PC-3 (cell line): ENCODE data around the gene MEI1. TPM values are rescaled to one million over a fixed set of nuclear protein-coding genes. Genes with fewer than 3 reads are reported as not detected.

Experiments used
- ATAC-seq: fragments of 200-7000 bp; cut with Tn5 transposase; 2 replicates; pipeline ENCODE4 v1.9.1; 2020; ENCODE audit warnings: mild to moderate bottlenecking, moderate library complexity
- BruUV-seq: library from RNA; stranded (reverse); fragments of 400-500 nt; replicated peaks from 2 replicates; lab custom pipeline; 2021; lab: Mats Ljungman, UMichigan
- CTCF ChIA-PET: fragments of 300-600 bp; sonication (Branson Sonifier 250); formaldehyde crosslinking; loops from one replicate; lab custom pipeline; 2022; ENCODE audit warnings: antibody characterized with exemption; lab: Charles Lee
- POLR2A ChIA-PET: fragments of 300-600 bp; sonication (Branson Sonifier 250); formaldehyde crosslinking; loops from one replicate; lab custom pipeline; 2022; ENCODE audit warnings: antibody characterized with exemption; ENCODE audit not compliant: unreplicated experiment; lab: Charles Lee
- DNase-seq: peaks from one replicate; pipeline ENCODE4 v3.0.0-alpha.2; 2015
- H2AFZ ChIP-seq: fragments of 300-600 bp; sonication (generic); 2 replicates; pipeline ENCODE4 v1.6.0; 2016; ENCODE audit warnings: antibody characterized with exemption, low read length
- H3F3A ChIP-seq: fragments of 300-600 bp; sonication (generic); one replicate; pipeline ENCODE4 v1.6.0; 2017; ENCODE audit warnings: antibody characterized with exemption, low read length, control low read depth, mild to moderate bottlenecking; ENCODE audit not compliant: unreplicated experiment
- H3K27ac ChIP-seq: fragments of 300-600 bp; sonication (generic); 2 replicates; pipeline ENCODE4 v1.5.1; 2016; ENCODE audit warnings: mild to moderate bottlenecking, low read length
- H3K27me3 ChIP-seq: fragments of 300-600 bp; sonication (generic); 2 replicates; pipeline ENCODE4 v1.6.1; 2016; ENCODE audit warnings: low read length, mixed read lengths
- H3K36me3 ChIP-seq: fragments of 300-600 bp; sonication (generic); 2 replicates; pipeline ENCODE4 v1.6.1; 2016; ENCODE audit warnings: low read depth, mixed run types, low read length, mixed read lengths
- H3K4me1 ChIP-seq: fragments of 300-600 bp; sonication (generic); 2 replicates; pipeline ENCODE4 v1.5.1; 2016; ENCODE audit warnings: low read length; ENCODE audit not compliant: insufficient read depth
- H3K4me2 ChIP-seq: fragments of 300-600 bp; sonication (generic); 2 replicates; pipeline ENCODE4 v1.6.0; 2016; ENCODE audit warnings: low read length
- H3K4me3 ChIP-seq: fragments of 300-600 bp; sonication (generic); 2 replicates; pipeline ENCODE4 v1.5.1; 2016; ENCODE audit warnings: mild to moderate bottlenecking, low read length, mixed read lengths
- H3K79me2 ChIP-seq: fragments of 300-600 bp; sonication (generic); 2 replicates; pipeline ENCODE4 v1.6.1; 2017; ENCODE audit warnings: low read length, mixed read lengths
- H3K9ac ChIP-seq: fragments of 300-600 bp; sonication (generic); 2 replicates; pipeline ENCODE4 v1.6.0; 2016; ENCODE audit warnings: mild to moderate bottlenecking, low read length
- H3K9me2 ChIP-seq: fragments of 300-600 bp; sonication (generic); replicated peaks from 2 replicates; pipeline ENCODE4 v1.6.1; 2016; ENCODE audit warnings: mixed run types, low read length, mixed read lengths
- H3K9me3 ChIP-seq: fragments of 300-600 bp; sonication (generic); 2 replicates; pipeline ENCODE4 v1.6.1; 2016; ENCODE audit warnings: low read length, mixed read lengths
- H4K20me1 ChIP-seq: fragments of 300-600 bp; sonication (generic); 2 replicates; pipeline ENCODE4 v1.6.1; 2016; ENCODE audit warnings: low read length, mixed read lengths
- EZH2 ChIP-seq: fragments of 300-600 bp; sonication (generic); IDR thresholded peaks from one replicate; pipeline ENCODE4 v1.6.1; 2017; ENCODE audit warnings: antibody characterized with exemption, mild to moderate bottlenecking, low read length; ENCODE audit not compliant: unreplicated experiment
- EZH2phosphoT487 ChIP-seq: fragments of 300-600 bp; sonication (generic); IDR thresholded peaks from 2 replicates; pipeline ENCODE4 v1.6.1; 2018; ENCODE audit warnings: mild to moderate bottlenecking, antibody characterized with exemption, low read length, borderline replicate concordance
- intact Hi-C: fragments of 100-400 bp; cut with micrococcal nuclease; formaldehyde crosslinking; loops from 2 replicates; pipeline ENCODE4 v1.9.0; 2023
- total RNA-seq: library from RNA; depleted of rRNA; stranded (reverse); fragments of >200 nt; gene quantifications from 2 replicates; pipeline ENCODE4 v1.2.3, GENCODE V29; 2014
- TF ChIP-seq, protein P1 (sequence below): fragments of 300-600 bp; sonication (generic); conservative IDR thresholded peaks from 2 replicates; pipeline ENCODE4 v1.5.1; 2017; ENCODE audit warnings: antibody characterized with exemption, low read depth, mild to moderate bottlenecking, low read length

The MEI1 gene
- total RNA-seq, 1 experiment from 2014 or later = 1.4 TPM

DNA sequence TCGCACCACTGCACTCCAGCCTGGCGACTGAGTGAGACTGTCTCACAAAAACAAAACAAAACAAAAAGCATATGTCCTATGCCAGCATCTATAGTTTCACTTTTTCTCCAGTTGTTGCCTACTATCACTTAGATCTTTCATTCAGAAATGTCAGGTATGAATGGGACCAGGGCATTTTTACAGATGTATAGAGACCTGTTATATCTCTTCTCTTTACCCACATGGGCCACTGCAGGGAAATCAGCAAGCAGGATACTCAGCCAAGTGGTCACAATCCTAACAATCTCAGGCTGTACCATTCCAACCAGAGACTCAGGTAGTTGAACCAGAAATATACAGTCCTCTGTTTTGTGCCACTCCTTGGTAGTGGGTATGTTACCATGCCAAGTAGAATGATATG is 117.6 kb downstream of the MEI1 start:
- BruUV-seq = no TSS peak
- intact Hi-C loops = no loop called here
- Histone ChIP-seq H3K4me2 (no peak overlapping the region), H3K9me3 (no peaks in the 10 kb centered on the region), H3K4me1 (peaks cover under 1% of the 10 kb centered on the region; the same call in 1 of the 2 replicates), H3K36me3 (no peaks in the 10 kb centered on the region; the same call in 1 of the 2 replicates), H3K9ac (no peak overlapping the region), H3K9me2 (no peaks in the 10 kb centered on the region), H3K27me3 (no peaks in the 10 kb centered on the region), H2AFZ (no peak overlapping the region), H3K4me3 (no peak overlapping the region), H3F3A (no peaks in the 10 kb centered on the region), H3K79me2 (no peaks in the 10 kb centered on the region), H3K27ac (no peak overlapping the region), H4K20me1 (no peaks in the 10 kb centered on the region)
- TF ChIP-seq EZH2 = no peak
- TF ChIP-seq, protein P1, sequence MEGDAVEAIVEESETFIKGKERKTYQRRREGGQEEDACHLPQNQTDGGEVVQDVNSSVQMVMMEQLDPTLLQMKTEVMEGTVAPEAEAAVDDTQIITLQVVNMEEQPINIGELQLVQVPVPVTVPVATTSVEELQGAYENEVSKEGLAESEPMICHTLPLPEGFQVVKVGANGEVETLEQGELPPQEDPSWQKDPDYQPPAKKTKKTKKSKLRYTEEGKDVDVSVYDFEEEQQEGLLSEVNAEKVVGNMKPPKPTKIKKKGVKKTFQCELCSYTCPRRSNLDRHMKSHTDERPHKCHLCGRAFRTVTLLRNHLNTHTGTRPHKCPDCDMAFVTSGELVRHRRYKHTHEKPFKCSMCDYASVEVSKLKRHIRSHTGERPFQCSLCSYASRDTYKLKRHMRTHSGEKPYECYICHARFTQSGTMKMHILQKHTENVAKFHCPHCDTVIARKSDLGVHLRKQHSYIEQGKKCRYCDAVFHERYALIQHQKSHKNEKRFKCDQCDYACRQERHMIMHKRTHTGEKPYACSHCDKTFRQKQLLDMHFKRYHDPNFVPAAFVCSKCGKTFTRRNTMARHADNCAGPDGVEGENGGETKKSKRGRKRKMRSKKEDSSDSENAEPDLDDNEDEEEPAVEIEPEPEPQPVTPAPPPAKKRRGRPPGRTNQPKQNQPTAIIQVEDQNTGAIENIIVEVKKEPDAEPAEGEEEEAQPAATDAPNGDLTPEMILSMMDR = no peak
- TF ChIP-seq EZH2phosphoT487 = no peak
- DNase-seq = no peak
- ChIA-PET POLR2A (no interaction called here), CTCF (no interaction called here)
- no peak for ATAC-seq

DNA sequence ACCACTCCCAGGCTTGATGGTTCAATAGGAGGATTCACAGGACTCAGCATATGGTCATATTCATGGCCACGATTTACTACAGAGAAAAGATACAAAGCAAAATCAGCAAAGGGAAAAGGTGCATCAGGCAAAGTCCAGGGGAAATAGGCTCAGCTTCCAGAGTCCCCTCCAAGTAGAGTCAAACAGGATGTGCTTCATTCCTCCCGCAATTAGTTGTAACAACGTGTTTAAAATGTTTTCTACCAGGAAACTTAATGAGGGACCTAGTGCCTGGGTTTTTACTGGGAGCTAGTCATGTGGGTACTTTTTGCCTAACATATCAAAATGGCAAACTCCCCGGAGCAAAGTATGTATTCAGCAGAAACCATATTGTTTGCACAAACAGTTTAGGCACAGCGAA is 118.7 kb downstream of the MEI1 start:
- BruUV-seq = no TSS peak
- Histone ChIP-seq H3K27ac (no peak overlapping the region), H3F3A (no peaks in the 10 kb centered on the region), H3K27me3 (no peaks in the 10 kb centered on the region), H3K36me3 (no peaks in the 10 kb centered on the region; the same call in 1 of the 2 replicates), H2AFZ (no peak overlapping the region), H3K4me3 (no peak overlapping the region), H3K4me2 (no peak overlapping the region), H3K9ac (no peak overlapping the region), H4K20me1 (no peaks in the 10 kb centered on the region), H3K9me3 (no peaks in the 10 kb centered on the region), H3K79me2 (no peaks in the 10 kb centered on the region), H3K9me2 (no peaks in the 10 kb centered on the region), H3K4me1 (peaks cover 12% of the 10 kb centered on the region)
- CTCF ChIA-PET = no interaction called here
- POLR2A ChIA-PET = no interaction called here
- no peak for ATAC-seq
- no peak for DNase-seq
- intact Hi-C loops = no loop called here
- TF ChIP-seq EZH2phosphoT487 = no peak
- TF ChIP-seq, protein P1 = no peak

DNA sequence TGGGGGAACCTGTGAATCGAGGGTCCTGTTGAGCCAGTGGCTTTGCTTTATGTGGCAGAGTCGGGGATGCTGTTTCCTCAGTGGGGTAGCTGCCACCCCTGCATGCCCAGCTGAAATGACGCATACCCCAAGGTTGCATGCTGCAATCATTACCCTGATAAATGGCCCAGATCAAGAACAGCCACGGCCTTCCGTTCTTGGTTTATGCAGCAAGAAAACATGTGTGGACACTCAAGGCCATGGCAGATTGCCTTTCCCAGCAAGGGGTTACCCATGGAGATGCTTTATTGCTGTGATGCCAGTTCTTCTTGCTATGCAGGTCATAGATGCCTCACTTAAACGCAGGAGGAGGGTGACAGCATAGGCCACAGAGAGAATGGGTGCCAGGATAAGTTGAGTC is 119.3 kb downstream of the MEI1 start:
- no TSS peak for BruUV-seq
- no peak for ATAC-seq
- intact Hi-C loops = no loop called here

More for the DNA sequence above, 119.3 kb downstream of the MEI1 start:
- Histone ChIP-seq H3K9me2 (no peaks in the 10 kb centered on the region), H3K79me2 (no peaks in the 10 kb centered on the region), H3K27ac (no peak overlapping the region), H4K20me1 (no peaks in the 10 kb centered on the region), H2AFZ (no peak overlapping the region), H3K4me1 (peaks cover 13% of the 10 kb centered on the region), H3K27me3 (no peaks in the 10 kb centered on the region), H3K4me3 (no peak overlapping the region), H3F3A (no peaks in the 10 kb centered on the region), H3K9ac (no peak overlapping the region), H3K9me3 (no peaks in the 10 kb centered on the region), H3K36me3 (peaks cover 2% of the 10 kb centered on the region), H3K4me2 (no peak overlapping the region)
- POLR2A ChIA-PET = no interaction called here
- TF ChIP-seq EZH2 (no peak), EZH2phosphoT487 (no peak)
- TF ChIP-seq, protein P1 = no peak
- no peak for DNase-seq
- CTCF ChIA-PET = no interaction called here
